Fibroblast of skin of right quadriceps (primary cell): ENCODE data around the gene RPL10A.
A peak's percentile ranks its signal among the peaks of the same experiment; 100 is the strongest.

Experiments
- DNase-seq: peaks from one replicate; pipeline ENCODE4 v3.0.0-alpha.2; 2013

Gene RPL10A

GRCh38 chr6:35476004-35476403, 7.8 kb downstream of the RPL10A start:
- DNase-seq, result no peak

GRCh38 chr6:35477028-35477427, 8.8 kb downstream of the RPL10A start:
- DNase-seq, result no peak

GRCh38 chr6:35477551-35478179, 9.5 kb downstream of the RPL10A start:
- no peak for DNase-seq

GRCh38 chr6:35478259-35478658, 10.1 kb downstream of the RPL10A start:
- no peak for DNase-seq

GRCh38 chr6:35480176-35480575, 12.0 kb downstream of the RPL10A start:
- no peak for DNase-seq

- no peak for DNase-seq
Observed at GRCh38 chr6:35481226-35481625, 13.0 kb downstream of the RPL10A start.

- no peak for DNase-seq
Observed at GRCh38 chr6:35483062-35483461, 14.9 kb downstream of the RPL10A start.

GRCh38 chr6:35483490-35483889, 15.3 kb downstream of the RPL10A start:
- DNase-seq, result no peak

GRCh38 chr6:35483893-35484645, 15.9 kb downstream of the RPL10A start:
- DNase-seq, result no peak

- no peak for DNase-seq
Observed at GRCh38 chr6:35484921-35485392, 16.8 kb downstream of the RPL10A start.

- peak; percentile 75 for DNase-seq
Observed at GRCh38 chr6:35485402-35485877, 17.2 kb downstream of the RPL10A start.

GRCh38 chr6:35486005-35486925, 18.1 kb downstream of the RPL10A start:
- DNase-seq, result no peak

- peak; percentile 49 for DNase-seq
Observed at GRCh38 chr6:35487658-35488516, 19.7 kb downstream of the RPL10A start.

GRCh38 chr6:35488517-35488862, 20.3 kb downstream of the RPL10A start:
- no peak for DNase-seq

GRCh38 chr6:35489066-35489465, 20.9 kb downstream of the RPL10A start:
- DNase-seq, result no peak

GRCh38 chr6:35489995-35490791, 22.0 kb downstream of the RPL10A start:
- peak; percentile 96 for DNase-seq

- DNase-seq, result no peak
Observed at GRCh38 chr6:35490821-35491557, 22.8 kb downstream of the RPL10A start.

- no peak for DNase-seq
Observed at GRCh38 chr6:35491558-35492257, 23.5 kb downstream of the RPL10A start.

- DNase-seq, result no peak
Observed at GRCh38 chr6:35492258-35492973, 24.2 kb downstream of the RPL10A start.

- DNase-seq, result no peak
Observed at GRCh38 chr6:35492974-35493284, 24.7 kb downstream of the RPL10A start.
